HG02571 (cell line): ENCODE measurements around the gene MGMT.

Experiments used
- ATAC-seq: cut with Tn5 transposase; IDR thresholded peaks from one replicate; pipeline ENCODE4 v1.9.1; 2021; ENCODE audit warnings: mild to moderate bottlenecking, moderate library complexity; ENCODE audit not compliant: unreplicated experiment

The MGMT gene

GRCh38 chr10:129815898-129816655 lies 349.0 kb downstream of the MGMT start:
- ATAC-seq, result no peak

- ATAC-seq, result no peak
These were observed 349.6 kb downstream of the MGMT start for GRCh38 chr10:129816656-129817045.
